ENCODE measurements around the gene FAM210A.

GRCh38 chr18:13716916-13717315, 9.4 kb downstream of the FAM210A start:
- TF ChIP-seq CTCF (IDR thresholded peaks at IDR 0.05) (no peak), POLR2A (IDR thresholded peaks at IDR 0.05) (no peak), EP300 (IDR thresholded peaks at IDR 0.05) (no peak), POLR2AphosphoS5 (IDR thresholded peaks at IDR 0.05) (no peak)
